ENCODE results near the gene CDK12. TPM values are rescaled to one million over a fixed set of nuclear protein-coding genes. Genes with fewer than 3 reads are reported as not detected.
"Not testable (repeated sequence)": the region's sequence is repeated elsewhere in the genome, so short reads cannot be mapped to it uniquely, and the experiment has no call there.

CDK12 gene
- total RNA-seq, 4 donors from 2014 or later: 46.1 to 71.6 (median 50.6) TPM

DNA sequence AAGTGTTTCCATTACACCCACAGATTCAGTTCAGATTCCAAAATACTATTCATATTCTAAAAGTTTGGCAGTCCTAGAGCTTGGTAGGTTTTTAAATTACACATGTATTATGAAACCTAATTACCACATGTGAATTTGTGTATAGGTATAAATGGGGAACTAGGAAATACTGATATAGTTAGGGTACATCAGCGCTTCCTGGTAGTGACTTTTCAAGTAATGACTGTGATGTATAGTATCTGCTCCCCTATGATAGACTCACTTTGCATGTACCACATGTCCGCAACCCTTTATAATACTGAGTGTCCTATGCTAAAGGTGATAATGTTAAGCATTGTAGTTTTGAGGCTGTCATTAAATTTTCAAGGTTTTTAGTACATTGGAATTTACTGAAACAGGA is 22.9 kb downstream of the CDK12 start:
- Histone ChIP-seq H3K9me3 (no peaks in the 10 kb centered on the region), H3K4me3 (replicated peaks in 1 of 3) (no peak overlapping the region), H3K27me3 (no peaks in the 10 kb centered on the region), H3K36me3 (no peaks in the 10 kb centered on the region), H3K4me1 (no peaks in the 10 kb centered on the region), H3K27ac (no peak overlapping the region)
- WGBS, 2 donors: 94 to 96% methylated on average over 2 of the region's 2 CpGs
- no peak for TF ChIP-seq POLR2A (IDR thresholded peaks at IDR 0.05)
- TF ChIP-seq, protein P1, sequence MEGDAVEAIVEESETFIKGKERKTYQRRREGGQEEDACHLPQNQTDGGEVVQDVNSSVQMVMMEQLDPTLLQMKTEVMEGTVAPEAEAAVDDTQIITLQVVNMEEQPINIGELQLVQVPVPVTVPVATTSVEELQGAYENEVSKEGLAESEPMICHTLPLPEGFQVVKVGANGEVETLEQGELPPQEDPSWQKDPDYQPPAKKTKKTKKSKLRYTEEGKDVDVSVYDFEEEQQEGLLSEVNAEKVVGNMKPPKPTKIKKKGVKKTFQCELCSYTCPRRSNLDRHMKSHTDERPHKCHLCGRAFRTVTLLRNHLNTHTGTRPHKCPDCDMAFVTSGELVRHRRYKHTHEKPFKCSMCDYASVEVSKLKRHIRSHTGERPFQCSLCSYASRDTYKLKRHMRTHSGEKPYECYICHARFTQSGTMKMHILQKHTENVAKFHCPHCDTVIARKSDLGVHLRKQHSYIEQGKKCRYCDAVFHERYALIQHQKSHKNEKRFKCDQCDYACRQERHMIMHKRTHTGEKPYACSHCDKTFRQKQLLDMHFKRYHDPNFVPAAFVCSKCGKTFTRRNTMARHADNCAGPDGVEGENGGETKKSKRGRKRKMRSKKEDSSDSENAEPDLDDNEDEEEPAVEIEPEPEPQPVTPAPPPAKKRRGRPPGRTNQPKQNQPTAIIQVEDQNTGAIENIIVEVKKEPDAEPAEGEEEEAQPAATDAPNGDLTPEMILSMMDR (IDR thresholded peaks at IDR 0.05): no peak
- intact Hi-C loops (cut with DNase I): no loop called here
- DNase-seq: no peak

DNA sequence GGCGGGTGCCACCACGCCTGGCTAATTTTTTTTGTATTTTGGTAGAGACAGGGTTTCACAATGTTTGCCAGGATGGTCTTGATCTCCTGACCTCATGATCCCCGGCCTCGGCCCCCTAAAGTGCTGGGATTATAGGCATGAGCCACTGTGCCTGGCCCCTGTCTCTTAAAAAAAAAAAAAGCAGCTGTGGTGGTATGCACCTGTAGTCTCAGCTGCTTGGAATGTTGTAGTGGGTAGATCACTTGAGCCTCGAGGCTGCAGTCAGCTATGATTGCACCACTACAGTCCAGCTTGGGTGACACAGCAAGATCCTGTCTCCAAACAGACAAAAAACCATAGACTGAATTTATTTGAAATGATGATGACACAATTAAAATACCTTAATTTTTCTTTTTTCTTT is 24.3 kb downstream of the CDK12 start:
- no peaks in the 10 kb centered on the region for H3K9me3 ChIP-seq
- peak overlapping the region in 1 of 3 donors; percentile 4 for H3K27ac ChIP-seq
- no peak for TF ChIP-seq POLR2A (IDR thresholded peaks at IDR 0.05)
- TF ChIP-seq, protein P1 (IDR thresholded peaks at IDR 0.05): no peak
- intact Hi-C loops (cut with DNase I): no loop called here
- H3K4me3 ChIP-seq (replicated peaks in 1 of 3): no peak overlapping the region
- peaks cover 3% of the 10 kb centered on the region in 2 donors for H3K36me3 ChIP-seq
- no peaks in the 10 kb centered on the region for H3K27me3 ChIP-seq
- H3K4me1 ChIP-seq: no peaks in the 10 kb centered on the region
- peak; percentile 42 to 60 for DNase-seq
- WGBS, 2 donors: 81 to 85% methylated on average over 5 of the region's 5 CpGs

GRCh38 chr17:39486242-39486641 is 25.0 kb downstream of the CDK12 start:
- Histone ChIP-seq H3K27me3 (no peaks in the 10 kb centered on the region), H3K9me3 (no peaks in the 10 kb centered on the region), H3K36me3 (peaks cover 10% of the 10 kb centered on the region in 2 donors), H3K4me1 (no peaks in the 10 kb centered on the region), H3K4me3 (replicated peaks in 1 of 3) (no peak overlapping the region), H3K27ac (no peak overlapping the region)
- intact Hi-C loops (cut with DNase I): no loop called here
- 60 to 68% methylated on average over 2 of the region's 2 CpGs for WGBS, 2 donors
- TF ChIP-seq, protein P1 (IDR thresholded peaks at IDR 0.05): no peak
- no peak for TF ChIP-seq POLR2A (IDR thresholded peaks at IDR 0.05)
- DNase-seq: peak in 1 of 2 donors; percentile 7

DNA sequence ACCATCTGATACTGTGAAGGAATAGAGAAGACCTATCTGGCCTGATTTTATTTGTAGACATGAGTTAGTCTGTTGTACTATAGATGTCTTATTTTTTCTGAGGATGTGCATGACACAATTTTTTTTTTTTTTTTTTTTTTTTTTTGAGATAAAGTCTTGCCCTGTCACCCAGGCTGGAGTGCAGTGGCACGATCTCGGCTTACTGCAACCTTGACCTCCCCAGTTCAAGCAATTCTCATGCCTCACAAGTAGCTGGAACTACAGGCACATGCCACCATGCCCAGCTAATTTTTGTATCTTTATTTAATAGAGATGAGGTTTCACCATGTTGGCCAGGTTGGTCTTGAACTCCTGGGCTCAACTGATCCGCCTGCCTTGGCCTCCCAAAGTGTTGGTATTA is 26.2 kb downstream of the CDK12 start:
- intact Hi-C loops (cut with DNase I); DNase-seq; H3K27ac ChIP-seq; H3K4me3 ChIP-seq (replicated peaks in 1 of 3); H3K9me3 ChIP-seq; H3K27me3 ChIP-seq; H3K4me1 ChIP-seq: not testable (repeated sequence)
- peaks cover 18 to 19% of the 10 kb centered on the region in 2 donors for H3K36me3 ChIP-seq
- WGBS, 2 donors: 97 to 100% methylated on average over 3 of the region's 3 CpGs

DNA sequence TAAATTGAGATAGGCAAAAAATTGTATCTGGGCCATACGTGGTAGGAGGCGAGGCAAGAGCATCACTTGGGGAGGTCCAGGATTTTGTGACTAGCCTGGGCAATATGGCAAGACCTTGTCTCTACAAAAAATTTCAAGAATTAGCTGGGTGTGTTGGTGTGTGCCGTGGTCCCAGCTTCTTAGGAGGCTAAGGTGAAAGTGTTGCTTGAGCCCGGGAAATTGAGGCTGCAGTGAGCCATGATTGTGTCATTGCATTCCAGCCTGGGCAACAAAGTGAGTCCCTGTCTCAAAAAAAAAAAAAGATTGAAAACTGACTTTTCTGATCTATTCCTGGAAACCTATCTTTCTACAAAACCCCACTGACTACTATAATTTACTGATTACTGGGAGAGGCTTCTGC is 26.7 kb downstream of the CDK12 start:
- Histone ChIP-seq H3K27me3 (no peaks in the 10 kb centered on the region), H3K4me1 (no peaks in the 10 kb centered on the region), H3K4me3 (replicated peaks in 1 of 3) (no peak overlapping the region), H3K36me3 (peaks cover 23% of the 10 kb centered on the region in 2 donors), H3K27ac (no peak overlapping the region), H3K9me3 (no peaks in the 10 kb centered on the region)
- WGBS, 2 donors: 89 to 94% methylated on average over 4 of the region's 4 CpGs
- TF ChIP-seq POLR2A (IDR thresholded peaks at IDR 0.05): no peak
- TF ChIP-seq, protein P1 (IDR thresholded peaks at IDR 0.05): no peak
- DNase-seq: no peak
- intact Hi-C loops (cut with DNase I): no loop called here

- intact Hi-C loops (cut with DNase I): not testable (repeated sequence)
- WGBS, 2 donors: 93 to 95% methylated on average over 12 of the region's 12 CpGs
- H3K36me3 ChIP-seq: peaks cover 52 to 69% of the 10 kb centered on the region in 2 donors
These were observed 35.6 kb downstream of the CDK12 start for GRCh38 chr17:39496921-39497320.

More at GRCh38 chr17:39496921-39497320, 35.6 kb downstream of the CDK12 start:
- not testable (repeated sequence) for H3K27me3 ChIP-seq; H3K9me3 ChIP-seq; H3K4me3 ChIP-seq (replicated peaks in 1 of 3); H3K4me1 ChIP-seq; DNase-seq; H3K27ac ChIP-seq
